PFSK-1 (cell line): ENCODE results near the gene HBS1L.

Experiments used
- POLR2AphosphoS5 ChIP-seq: IDR thresholded peaks from 2 replicates; pipeline ENCODE4 v1.6.1; 2012; ENCODE audit warnings: low read depth, mild to moderate bottlenecking, control low read depth, low read length, moderate library complexity
- REST ChIP-seq, 2 experiments: IDR thresholded peaks; 2 replicates each; pipeline versions ENCODE4 v1.6.1 to v1.8.0; 2011 to 2012; ENCODE audit warnings: low read depth in 2 of 2, low read length in 2 of 2, control low read depth in 1 of 2, inconsistent platforms in 1 of 2, mild to moderate bottlenecking in 1 of 2, moderate library complexity in 1 of 2; ENCODE audit not compliant: insufficient read depth in 1 of 2
- TAF1 ChIP-seq: IDR thresholded peaks from 2 replicates; pipeline ENCODE4 v1.6.1; 2012; ENCODE audit warnings: low read length, control low read depth, borderline replicate concordance; ENCODE audit not compliant: insufficient read depth

GRCh38 chr6:135075018-135075417, 20.4 kb upstream of the HBS1L start:
- TF ChIP-seq POLR2AphosphoS5 (no peak), REST (IDR thresholded peaks at IDR 0.05; ENCODE audit: insufficient read depth in 1 of 2, low read depth in 2 of 2, low read length in 2 of 2) (no peak), TAF1 (no peak)
